NT2/D1 (cell line): Measurements from ENCODE around the gene HELZ2.

Experiments
- YY1 ChIP-seq: IDR thresholded peaks from 2 replicates; pipeline ENCODE4 v1.6.1; 2011; ENCODE audit not compliant: insufficient read length, insufficient read depth
- ZNF274 ChIP-seq: IDR thresholded peaks from 2 replicates; pipeline ENCODE4 v1.6.1; 2011; ENCODE audit warnings: mild to moderate bottlenecking, low read depth, low read length

DNA sequence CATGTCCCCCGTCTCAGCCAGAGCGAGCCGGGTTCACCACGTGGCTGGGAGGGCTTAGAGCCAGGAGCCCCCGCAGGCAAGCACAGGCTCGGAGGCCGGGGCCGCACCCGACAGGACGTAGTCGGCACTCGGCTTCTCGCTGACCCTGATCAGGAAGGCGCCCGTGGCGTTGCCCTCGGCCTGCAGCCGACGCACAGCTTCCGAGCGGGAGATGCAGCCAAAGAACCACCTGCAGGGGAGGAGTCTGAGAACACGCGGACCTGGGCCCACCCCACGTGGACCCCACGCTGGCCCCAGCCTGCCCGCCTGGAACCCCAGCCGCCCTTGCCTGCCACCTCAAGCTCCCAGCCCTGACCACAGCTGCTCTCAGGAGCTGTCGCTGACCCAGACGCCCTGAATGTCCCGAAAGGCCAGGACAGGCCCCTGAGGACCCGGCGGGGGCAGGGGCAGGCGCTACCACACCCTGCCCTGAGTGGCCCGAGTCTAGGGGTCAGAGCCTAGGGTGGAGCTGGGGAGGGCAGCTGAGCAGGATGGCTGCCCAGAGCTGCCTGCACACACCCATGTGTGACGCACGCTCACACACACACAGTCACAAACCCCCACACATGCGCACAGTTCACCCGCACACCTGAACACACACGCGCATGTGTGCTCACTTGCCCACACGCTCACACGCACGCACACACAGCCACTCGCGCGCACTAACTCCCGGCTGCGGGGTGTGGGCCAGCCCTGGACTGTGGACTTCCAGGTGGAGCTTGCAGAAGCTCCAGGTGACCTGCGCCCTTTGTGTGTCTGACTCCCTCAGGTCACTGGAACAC lies 39.0 kb downstream of the HELZ2 start:
- no peak for TF ChIP-seq ZNF274
- no peak for TF ChIP-seq YY1
